Trophoblast cell (in vitro differentiated cells and primary cell): ENCODE data around the gene ART4.

Experiments
- DNase-seq, 2 donors: peaks; one replicate each; pipeline ENCODE4 v3.0.0-alpha.2; 2016
- H2AFZ ChIP-seq: 2 replicates; pipeline ENCODE4 v1.6.1; 2013; ENCODE audit warnings: low read length, moderate library complexity, mild to moderate bottlenecking; ENCODE audit not compliant: insufficient read depth, poor library complexity
- H2AK5ac ChIP-seq: 2 replicates; pipeline ENCODE4 v1.6.1; 2013; ENCODE audit warnings: mild to moderate bottlenecking, low read length
- H2BK120ac ChIP-seq: 2 replicates; pipeline ENCODE4 v1.6.1; 2013; ENCODE audit warnings: low read length, mild to moderate bottlenecking, moderate library complexity; ENCODE audit not compliant: insufficient read depth, poor library complexity
- H2BK12ac ChIP-seq: 2 replicates; pipeline ENCODE4 v1.6.1; 2013; ENCODE audit warnings: mild to moderate bottlenecking, low read length, moderate library complexity
- H2BK5ac ChIP-seq: 2 replicates; pipeline ENCODE4 v1.6.1; 2013; ENCODE audit warnings: low read length, low read depth, moderate library complexity, mild to moderate bottlenecking; ENCODE audit not compliant: poor library complexity
- H3K14ac ChIP-seq: 2 replicates; pipeline ENCODE4 v1.6.1; 2013; ENCODE audit warnings: mild to moderate bottlenecking, low read length
- H3K18ac ChIP-seq: 2 replicates; pipeline ENCODE4 v1.6.1; 2013; ENCODE audit warnings: mild to moderate bottlenecking, low read length
- H3K23ac ChIP-seq: 2 replicates; pipeline ENCODE4 v1.6.1; 2013; ENCODE audit warnings: low read length
- H3K27ac ChIP-seq: 2 replicates; pipeline ENCODE4 v1.5.1; 2013; ENCODE audit warnings: low read depth, mild to moderate bottlenecking, inconsistent platforms, low read length, moderate library complexity
- H3K27me3 ChIP-seq: 2 replicates; pipeline ENCODE4 v1.6.1; 2013; ENCODE audit warnings: inconsistent platforms, mild to moderate bottlenecking, low read length, moderate library complexity; ENCODE audit not compliant: insufficient read depth
- H3K36me3 ChIP-seq, 2 experiments: 1 replicate in 1 of 2; 2 replicates in 1 of 2; pipeline ENCODE4 v1.6.1; 2013; ENCODE audit warnings: low read length in 2 of 2, mild to moderate bottlenecking in 2 of 2, moderate library complexity in 1 of 2; ENCODE audit not compliant: insufficient read depth in 2 of 2, control insufficient read depth in 1 of 2
- H3K4ac ChIP-seq: 2 replicates; pipeline ENCODE4 v1.6.1; 2013; ENCODE audit warnings: low read depth, mild to moderate bottlenecking, low read length, moderate library complexity
- H3K4me1 ChIP-seq, 2 experiments: 1 replicate in 1 of 2; 2 replicates in 1 of 2; pipeline ENCODE4 v1.6.1; 2013; ENCODE audit warnings: low read length in 2 of 2, mild to moderate bottlenecking in 2 of 2, moderate library complexity in 1 of 2; ENCODE audit not compliant: insufficient read depth in 2 of 2, control insufficient read depth in 1 of 2
- H3K4me2 ChIP-seq: 2 replicates; pipeline ENCODE4 v1.6.1; 2013; ENCODE audit warnings: inconsistent platforms, mild to moderate bottlenecking, low read length, moderate library complexity
- H3K4me3 ChIP-seq: 2 replicates; pipeline ENCODE4 v1.5.1; 2013; ENCODE audit warnings: mild to moderate bottlenecking, low read depth, low read length, inconsistent platforms
- H3K79me1 ChIP-seq: one replicate; pipeline ENCODE4 v1.6.1; 2013; ENCODE audit warnings: low read length
- H3K79me2 ChIP-seq: 2 replicates; pipeline ENCODE4 v1.6.1; 2013; ENCODE audit warnings: low read length, mild to moderate bottlenecking; ENCODE audit not compliant: control insufficient read depth, insufficient read depth, poor library complexity
- H3K9ac ChIP-seq: 2 replicates; pipeline ENCODE4 v1.6.1; 2013; ENCODE audit warnings: mild to moderate bottlenecking, low read length
- H3K9me3 ChIP-seq: 2 replicates; pipeline ENCODE4 v1.6.1; 2013; ENCODE audit warnings: low read depth, mild to moderate bottlenecking, control low read depth, inconsistent platforms, low read length; ENCODE audit not compliant: insufficient read depth
- H4K12ac ChIP-seq: 2 replicates; pipeline ENCODE4 v1.6.1; 2013; ENCODE audit warnings: low read depth, mild to moderate bottlenecking, low read length, moderate library complexity
- H4K8ac ChIP-seq: 2 replicates; pipeline ENCODE4 v1.6.1; 2013; ENCODE audit warnings: low read depth, mild to moderate bottlenecking, low read length, moderate library complexity
- H4K91ac ChIP-seq: one replicate; pipeline ENCODE4 v1.6.1; 2013; ENCODE audit warnings: low read depth, mild to moderate bottlenecking, low read length, moderate library complexity
- WGBS: extraction: QIAGEN DNeasy Blood & Tissue Kit; methylation state at CpG from one replicate; pipeline ENCODE4 v1.1.7; 2013; ENCODE audit warnings: missing lambda C conversion rate; ENCODE audit not compliant: insufficient read length, insufficient coverage; ENCODE audit errors: extremely low coverage; 5-methylcytosine and 5-hydroxymethylcytosine counted together

ART4 gene

DNA sequence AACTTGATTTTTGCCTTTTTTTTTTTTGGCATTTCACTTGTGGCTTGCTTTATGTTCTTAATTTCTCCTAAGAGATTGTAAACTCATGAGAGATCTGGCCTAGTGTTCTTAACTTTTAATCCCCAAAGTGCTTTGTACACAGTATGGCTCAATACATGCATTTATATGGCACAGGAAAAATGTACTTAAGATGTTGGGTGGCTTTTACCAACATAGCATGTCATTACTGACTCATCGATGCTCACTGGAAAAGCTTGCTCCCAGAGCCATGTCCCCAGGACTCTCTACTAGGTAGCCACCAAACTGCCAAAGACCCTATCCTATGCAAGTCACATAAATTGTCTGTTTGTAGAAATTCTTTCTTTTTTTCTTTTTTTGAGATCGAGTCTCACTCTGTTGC lies 16.3 kb downstream of the ART4 start:
- Histone ChIP-seq H4K8ac (no peak overlapping the region), H2BK12ac (no peak overlapping the region), H3K36me3 (peaks cover 0 to 2% of the 10 kb centered on the region in 2 experiments), H3K79me2 (no peaks in the 10 kb centered on the region), H3K4me3 (no peak overlapping the region), H2AFZ (no peak overlapping the region), H3K14ac (no peak overlapping the region), H3K4me1 (no peaks in the 10 kb centered on the region), H3K9me3 (no peaks in the 10 kb centered on the region), H2AK5ac (no peak overlapping the region), H3K27me3 (no peaks in the 10 kb centered on the region), H3K79me1 (no peaks in the 10 kb centered on the region), H3K18ac (no peak overlapping the region), H3K9ac (no peak overlapping the region), H2BK120ac (no peak overlapping the region), H3K4me2 (no peak overlapping the region), H4K12ac (no peak overlapping the region), H4K91ac (no peak overlapping the region), H2BK5ac (no peak overlapping the region), H3K4ac (no peak overlapping the region), H3K27ac (no peak overlapping the region), H3K23ac (no peak overlapping the region)
- no peak for DNase-seq
- WGBS = no CpG with 5 or more reads among the region's 2 CpGs

- DNase-seq = no peak
- Histone ChIP-seq H3K23ac (no peak overlapping the region), H3K4me3 (no peak overlapping the region)
Measured at GRCh38 chr12:14826491-14826890, 16.8 kb downstream of the ART4 start.

DNA sequence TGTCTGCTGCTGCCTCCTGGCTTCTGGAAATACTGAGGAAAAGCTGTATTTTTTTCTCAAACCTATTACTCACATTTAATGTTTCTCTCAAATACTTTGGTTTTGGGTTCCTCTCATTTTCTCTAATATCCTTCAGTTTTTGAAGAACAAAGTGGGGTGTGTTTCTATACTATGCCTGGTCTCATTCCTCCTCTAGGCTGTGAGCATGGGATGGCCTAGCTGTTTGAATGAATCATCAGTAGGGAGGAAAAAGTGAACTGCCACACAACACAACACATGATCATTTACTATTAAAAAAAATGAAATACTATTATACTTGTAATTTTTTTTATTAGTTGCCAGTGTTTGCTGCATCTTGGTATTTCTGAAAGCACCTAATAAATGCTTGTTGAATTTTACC lies 18.1 kb downstream of the ART4 start:
- Histone ChIP-seq H3K4me3 (no peak overlapping the region), H3K14ac (no peak overlapping the region), H3K27ac (no peak overlapping the region), H2BK12ac (no peak overlapping the region), H3K4me1 (no peaks in the 10 kb centered on the region), H3K79me1 (no peaks in the 10 kb centered on the region), H3K4me2 (no peak overlapping the region), H3K23ac (no peak overlapping the region), H2BK120ac (no peak overlapping the region), H3K4ac (no peak overlapping the region), H4K91ac (no peak overlapping the region), H3K9me3 (no peaks in the 10 kb centered on the region), H2BK5ac (no peak overlapping the region), H4K8ac (no peak overlapping the region), H2AFZ (no peak overlapping the region), H3K9ac (no peak overlapping the region), H3K36me3 (peaks cover 0 to 2% of the 10 kb centered on the region in 2 experiments), H2AK5ac (no peak overlapping the region), H3K18ac (no peak overlapping the region), H3K79me2 (no peaks in the 10 kb centered on the region), H3K27me3 (no peaks in the 10 kb centered on the region), H4K12ac (no peak overlapping the region)
- DNase-seq = no peak

More at GRCh38 chr12:14826491-14826890, 16.8 kb downstream of the ART4 start:
- Histone ChIP-seq H3K79me1 (no peaks in the 10 kb centered on the region), H3K4me1 (no peaks in the 10 kb centered on the region), H2BK5ac (no peak overlapping the region), H2AK5ac (no peak overlapping the region), H3K4me2 (no peak overlapping the region), H3K9ac (no peak overlapping the region), H3K27me3 (no peaks in the 10 kb centered on the region), H3K9me3 (no peaks in the 10 kb centered on the region), H4K12ac (no peak overlapping the region), H2BK120ac (no peak overlapping the region), H3K79me2 (no peaks in the 10 kb centered on the region), H4K8ac (no peak overlapping the region), H3K14ac (no peak overlapping the region), H4K91ac (no peak overlapping the region), H3K27ac (no peak overlapping the region), H3K18ac (no peak overlapping the region), H2BK12ac (peak overlapping the region; percentile 3), H3K36me3 (peaks cover 0 to 2% of the 10 kb centered on the region in 2 experiments), H2AFZ (no peak overlapping the region), H3K4ac (no peak overlapping the region)
- WGBS = 100% methylated on average over 3 of the region's 5 CpGs

GRCh38 chr12:14824012-14824634 lies 19.2 kb downstream of the ART4 start:
- WGBS = no CpG with 5 or more reads among the region's 1 CpG
- Histone ChIP-seq H3K9ac (no peak overlapping the region), H3K79me1 (no peaks in the 10 kb centered on the region), H3K14ac (no peak overlapping the region), H2BK12ac (no peak overlapping the region), H3K23ac (no peak overlapping the region), H3K79me2 (no peaks in the 10 kb centered on the region), H3K9me3 (no peaks in the 10 kb centered on the region), H4K8ac (no peak overlapping the region), H3K4me1 (no peaks in the 10 kb centered on the region), H3K27ac (no peak overlapping the region), H3K4ac (no peak overlapping the region), H2BK5ac (no peak overlapping the region), H3K4me2 (no peak overlapping the region), H2BK120ac (no peak overlapping the region), H3K4me3 (no peak overlapping the region), H2AK5ac (no peak overlapping the region), H3K36me3 (peaks cover 0 to 2% of the 10 kb centered on the region in 2 experiments), H3K18ac (no peak overlapping the region), H4K12ac (no peak overlapping the region), H3K27me3 (no peaks in the 10 kb centered on the region), H2AFZ (no peak overlapping the region), H4K91ac (no peak overlapping the region)
- DNase-seq = peak in 1 of 2 donors; percentile 19
